Osteoblast (primary cell): Measurements from ENCODE around the gene BCAP31. TPM values are rescaled to one million over a fixed set of nuclear protein-coding genes. Genes with fewer than 3 reads are reported as not detected.

Source experiments
- DNase-seq: peaks from one replicate; pipeline ENCODE4 v3.0.0; 2011; ENCODE audit warnings: low spot score, mixed read lengths; ENCODE audit not compliant: insufficient read length; ENCODE audit errors: missing footprints
- H2AFZ ChIP-seq: 2 replicates; pipeline ENCODE4 v1.6.0; 2011; ENCODE audit warnings: mild to moderate bottlenecking, low read length
- H3K27ac ChIP-seq: 2 replicates; pipeline ENCODE4 v1.5.1; 2011; ENCODE audit warnings: mild to moderate bottlenecking, low read depth, low read length, moderate library complexity
- H3K27me3 ChIP-seq: 2 replicates; pipeline ENCODE4 v1.6.0; 2012; ENCODE audit warnings: mild to moderate bottlenecking, control low read depth, inconsistent platforms, low read length, moderate library complexity; ENCODE audit not compliant: insufficient read depth
- H3K36me3 ChIP-seq: 2 replicates; pipeline ENCODE4 v1.5.1; 2011; ENCODE audit warnings: mild to moderate bottlenecking, low read length, control low read depth, moderate library complexity; ENCODE audit not compliant: insufficient read depth
- H3K4me1 ChIP-seq: 2 replicates; pipeline ENCODE4 v1.5.1; 2011; ENCODE audit warnings: mild to moderate bottlenecking, low read length, control low read depth, moderate library complexity; ENCODE audit not compliant: insufficient read depth
- H3K4me2 ChIP-seq: 2 replicates; pipeline ENCODE4 v1.6.0; 2011; ENCODE audit warnings: mild to moderate bottlenecking, low read length; ENCODE audit not compliant: insufficient read depth
- H3K4me3 ChIP-seq: fragments of 200-600 bp; sonication (generic); 3 replicates; pipeline ENCODE4 v1.5.1; 2012; ENCODE audit warnings: mild to moderate bottlenecking, low read length, inconsistent platforms; ENCODE audit not compliant: insufficient read depth
- H3K79me2 ChIP-seq: 2 replicates; pipeline ENCODE4 v1.6.0; 2012; ENCODE audit warnings: mild to moderate bottlenecking, low read length, control low read depth, inconsistent platforms; ENCODE audit not compliant: insufficient read depth
- H3K9me3 ChIP-seq: 2 replicates; pipeline ENCODE4 v1.5.1; 2011; ENCODE audit warnings: low read depth, low read length, control low read depth
- H4K20me1 ChIP-seq: 2 replicates; pipeline ENCODE4 v1.6.0; 2012; ENCODE audit warnings: mild to moderate bottlenecking, low read length, control low read depth; ENCODE audit not compliant: insufficient read depth
- total RNA-seq: library from RNA; depleted of rRNA; stranded (reverse); fragments of >200 nt; gene quantifications from 2 replicates; pipeline ENCODE4 v1.2.3, GENCODE V29; 2012
- TF ChIP-seq, protein P1 (sequence below): IDR thresholded peaks from 2 replicates; pipeline ENCODE4 v1.5.1; 2011; ENCODE audit warnings: mild to moderate bottlenecking, low read depth, low read length, moderate library complexity; ENCODE audit errors: extremely low read depth

BCAP31 gene
- total RNA-seq, 1 donor, result 118 TPM

DNA sequence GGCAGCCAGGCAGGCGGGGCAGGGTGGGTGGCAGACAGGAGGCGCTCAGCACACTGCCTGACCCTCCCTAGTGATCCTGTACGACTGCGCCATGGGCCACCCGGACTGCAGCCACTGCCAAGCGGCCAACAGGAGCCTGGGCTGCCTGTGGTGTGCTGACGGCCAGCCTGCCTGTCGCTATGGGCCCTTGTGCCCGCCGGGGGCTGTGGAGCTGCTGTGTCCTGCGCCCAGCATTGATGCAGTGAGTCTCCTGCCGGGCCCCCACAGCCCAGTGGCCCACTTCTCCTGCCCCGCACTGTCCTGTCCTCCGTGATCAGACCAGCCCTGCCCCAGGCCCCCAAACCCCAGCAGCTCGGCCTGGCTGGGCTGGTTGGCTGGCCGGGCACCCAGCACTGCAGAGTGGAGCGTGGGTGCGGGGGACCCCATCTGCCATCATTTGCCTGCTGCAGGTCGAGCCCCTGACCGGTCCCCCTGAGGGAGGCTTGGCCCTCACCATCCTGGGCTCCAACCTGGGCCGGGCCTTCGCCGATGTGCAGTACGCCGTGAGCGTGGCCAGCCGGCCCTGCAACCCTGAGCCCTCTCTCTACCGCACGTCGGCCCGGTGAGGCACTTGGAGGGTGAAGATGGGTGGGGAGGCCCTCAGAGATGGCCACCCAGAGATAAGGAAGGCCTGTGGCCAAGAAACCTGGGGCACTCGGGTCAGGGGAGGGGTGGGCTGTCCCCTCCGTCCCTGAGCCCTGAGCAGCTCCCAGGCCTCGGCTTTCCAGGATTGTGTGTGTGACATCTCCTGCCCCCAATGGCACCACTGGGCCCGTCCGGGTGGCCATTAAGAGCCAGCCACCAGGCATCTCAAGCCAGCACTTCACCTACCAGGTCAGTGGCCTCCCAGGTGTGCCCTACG lies 47.5 kb upstream of the BCAP31 start:
- no peak overlapping the region for H3K4me2 ChIP-seq
- no peaks in the 10 kb centered on the region for H3K9me3 ChIP-seq
- no peak overlapping the region for H3K4me3 ChIP-seq
- peaks cover 2% of the 10 kb centered on the region for H3K4me1 ChIP-seq
- H3K27me3 ChIP-seq, result no peaks in the 10 kb centered on the region
- peaks cover 2% of the 10 kb centered on the region for H4K20me1 ChIP-seq
- TF ChIP-seq, protein P1, sequence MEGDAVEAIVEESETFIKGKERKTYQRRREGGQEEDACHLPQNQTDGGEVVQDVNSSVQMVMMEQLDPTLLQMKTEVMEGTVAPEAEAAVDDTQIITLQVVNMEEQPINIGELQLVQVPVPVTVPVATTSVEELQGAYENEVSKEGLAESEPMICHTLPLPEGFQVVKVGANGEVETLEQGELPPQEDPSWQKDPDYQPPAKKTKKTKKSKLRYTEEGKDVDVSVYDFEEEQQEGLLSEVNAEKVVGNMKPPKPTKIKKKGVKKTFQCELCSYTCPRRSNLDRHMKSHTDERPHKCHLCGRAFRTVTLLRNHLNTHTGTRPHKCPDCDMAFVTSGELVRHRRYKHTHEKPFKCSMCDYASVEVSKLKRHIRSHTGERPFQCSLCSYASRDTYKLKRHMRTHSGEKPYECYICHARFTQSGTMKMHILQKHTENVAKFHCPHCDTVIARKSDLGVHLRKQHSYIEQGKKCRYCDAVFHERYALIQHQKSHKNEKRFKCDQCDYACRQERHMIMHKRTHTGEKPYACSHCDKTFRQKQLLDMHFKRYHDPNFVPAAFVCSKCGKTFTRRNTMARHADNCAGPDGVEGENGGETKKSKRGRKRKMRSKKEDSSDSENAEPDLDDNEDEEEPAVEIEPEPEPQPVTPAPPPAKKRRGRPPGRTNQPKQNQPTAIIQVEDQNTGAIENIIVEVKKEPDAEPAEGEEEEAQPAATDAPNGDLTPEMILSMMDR, result no peak
- no peak overlapping the region for H3K27ac ChIP-seq
- peak; percentile 75 for DNase-seq
- no peak overlapping the region for H2AFZ ChIP-seq
- H3K36me3 ChIP-seq, result no peaks in the 10 kb centered on the region
- H3K79me2 ChIP-seq, result no peaks in the 10 kb centered on the region

DNA sequence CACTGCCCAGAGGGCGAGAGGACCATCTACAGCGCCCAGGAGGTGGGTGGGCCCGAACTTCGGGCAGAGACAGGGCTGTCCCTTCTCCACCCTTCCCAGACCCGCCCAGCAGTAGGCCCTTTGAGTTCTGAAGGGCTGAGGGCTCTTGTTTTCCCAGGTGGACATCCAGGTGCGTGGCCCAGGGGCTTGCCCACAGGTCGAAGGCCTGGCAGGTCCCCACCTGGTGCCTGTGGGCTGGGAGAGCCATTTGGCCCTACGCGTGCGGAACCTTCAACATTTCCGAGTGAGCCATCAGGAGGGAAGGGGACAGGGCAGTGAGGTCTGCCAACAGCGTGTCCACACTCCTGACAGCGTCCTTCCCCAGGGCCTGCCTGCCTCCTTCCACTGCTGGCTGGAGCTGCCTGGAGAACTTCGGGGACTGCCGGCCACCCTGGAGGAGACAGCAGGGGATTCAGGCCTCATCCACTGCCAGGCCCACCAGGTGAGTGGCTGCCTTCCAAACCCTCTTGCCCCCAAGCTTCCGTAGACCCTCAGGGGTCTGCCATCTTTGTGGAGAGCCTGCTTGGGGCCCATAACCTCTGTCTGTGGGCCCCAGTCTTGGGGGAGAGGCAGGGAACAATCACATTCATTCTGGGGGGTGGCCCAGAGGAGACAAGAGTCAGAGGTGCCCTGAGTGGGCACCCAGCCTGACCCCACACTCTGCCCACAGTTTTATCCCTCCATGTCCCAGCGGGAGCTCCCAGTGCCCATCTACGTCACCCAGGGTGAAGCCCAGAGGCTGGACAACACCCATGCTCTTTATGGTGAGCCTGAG lies 46.6 kb upstream of the BCAP31 start:
- no peaks in the 10 kb centered on the region for H3K79me2 ChIP-seq

DNA sequence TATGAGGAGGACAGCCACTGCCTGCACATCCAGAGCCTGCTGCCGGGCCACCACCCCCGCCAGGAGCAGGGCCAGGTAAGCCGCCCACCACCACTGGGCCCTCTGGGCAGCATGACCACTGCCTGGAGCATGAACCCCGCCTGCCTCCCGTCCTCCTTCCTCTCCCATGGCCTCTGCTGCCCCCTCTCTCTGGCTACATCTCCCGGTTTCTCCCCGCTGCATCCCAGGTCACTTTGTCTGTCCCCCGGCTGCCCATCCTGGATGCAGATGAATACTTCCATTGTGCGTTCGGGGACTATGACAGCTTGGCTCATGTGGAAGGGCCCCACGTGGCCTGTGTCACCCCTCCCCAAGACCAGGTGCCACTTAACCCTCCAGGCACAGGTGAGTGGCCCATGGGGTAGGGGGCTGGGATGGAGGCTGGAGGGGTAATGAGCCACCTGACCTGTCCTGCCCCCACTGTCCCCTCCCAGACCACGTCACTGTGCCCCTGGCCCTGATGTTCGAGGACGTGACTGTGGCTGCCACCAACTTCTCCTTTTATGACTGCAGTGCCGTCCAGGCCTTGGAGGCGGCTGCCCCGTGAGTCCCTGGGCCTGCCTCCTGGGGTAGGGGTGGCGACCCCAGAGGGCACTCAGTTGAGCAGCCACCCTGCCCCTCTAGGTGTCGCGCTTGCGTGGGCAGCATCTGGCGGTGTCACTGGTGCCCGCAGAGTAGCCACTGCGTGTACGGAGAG lies 45.8 kb upstream of the BCAP31 start:
- Histone ChIP-seq H3K4me3 (no peak overlapping the region), H3K4me2 (no peak overlapping the region), H4K20me1 (peaks cover 5% of the 10 kb centered on the region), H3K4me1 (peaks cover 5% of the 10 kb centered on the region), H3K27me3 (no peaks in the 10 kb centered on the region), H2AFZ (no peak overlapping the region), H3K27ac (no peak overlapping the region), H3K79me2 (peaks cover under 1% of the 10 kb centered on the region), H3K36me3 (no peaks in the 10 kb centered on the region), H3K9me3 (no peaks in the 10 kb centered on the region)
- TF ChIP-seq, protein P1, result no peak
- peak; percentile 89 for DNase-seq

More for the DNA sequence above, 46.6 kb upstream of the BCAP31 start:
- no peak overlapping the region for H3K27ac ChIP-seq
- peaks cover 5% of the 10 kb centered on the region for H4K20me1 ChIP-seq
- no peaks in the 10 kb centered on the region for H3K27me3 ChIP-seq
- H3K9me3 ChIP-seq, result no peaks in the 10 kb centered on the region
- H3K4me3 ChIP-seq, result no peak overlapping the region
- peak; percentile 91 for DNase-seq
- no peak overlapping the region for H2AFZ ChIP-seq
- TF ChIP-seq, protein P1, result no peak
- H3K4me2 ChIP-seq, result no peak overlapping the region
- H3K36me3 ChIP-seq, result no peaks in the 10 kb centered on the region
- peaks cover 5% of the 10 kb centered on the region for H3K4me1 ChIP-seq
